NCI-H226 (cell line): ENCODE data around the gene TTLL10.
"Not testable (repeated sequence)": the region's sequence is repeated elsewhere in the genome, so short reads cannot be mapped to it uniquely, and the experiment has no call there.

Experiments
- DNase-seq: peaks from one replicate; pipeline ENCODE4 v3.0.0-alpha.2; 2015

Gene TTLL10

DNA sequence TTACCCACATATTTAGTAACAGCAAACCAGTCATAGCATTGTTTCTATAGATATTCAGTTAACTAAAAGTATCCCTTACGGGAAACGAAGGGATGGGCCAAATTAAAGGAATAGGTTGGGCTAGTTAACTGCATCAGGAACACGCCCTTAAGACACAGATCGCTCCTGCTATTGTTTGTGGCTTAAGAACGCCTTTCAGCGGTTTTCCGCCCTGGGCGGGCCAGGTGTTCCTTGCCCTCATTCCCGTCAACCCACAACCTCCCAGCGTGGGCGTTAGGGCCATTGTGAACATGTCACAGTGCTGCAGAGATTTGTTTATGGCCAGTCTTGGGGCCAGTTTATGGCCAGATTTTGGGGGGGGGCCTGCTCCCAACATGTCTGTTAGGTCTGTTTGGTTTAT, 18.1 kb downstream of the TTLL10 start:
- DNase-seq: no peak

DNA sequence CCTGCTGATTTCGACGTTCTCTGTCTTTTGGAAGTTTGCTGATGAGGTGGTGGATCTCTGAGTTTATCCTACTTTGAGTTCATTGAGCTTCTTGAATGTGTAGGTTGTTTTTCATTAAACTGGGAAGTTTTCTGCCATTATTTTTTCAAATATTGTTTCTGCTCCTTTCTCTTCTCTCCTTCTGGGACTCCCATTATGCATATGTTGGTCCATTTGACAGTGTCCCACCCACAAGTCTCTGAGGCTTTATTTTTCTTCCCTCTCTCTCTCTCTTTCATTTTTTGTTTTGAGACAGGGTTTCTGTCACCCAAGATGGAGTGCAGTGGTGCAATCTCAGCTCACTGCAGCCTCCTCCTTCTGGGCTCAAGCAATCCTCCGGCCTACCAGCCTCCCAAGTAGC, 21.0 kb downstream of the TTLL10 start:
- DNase-seq: no peak

DNA sequence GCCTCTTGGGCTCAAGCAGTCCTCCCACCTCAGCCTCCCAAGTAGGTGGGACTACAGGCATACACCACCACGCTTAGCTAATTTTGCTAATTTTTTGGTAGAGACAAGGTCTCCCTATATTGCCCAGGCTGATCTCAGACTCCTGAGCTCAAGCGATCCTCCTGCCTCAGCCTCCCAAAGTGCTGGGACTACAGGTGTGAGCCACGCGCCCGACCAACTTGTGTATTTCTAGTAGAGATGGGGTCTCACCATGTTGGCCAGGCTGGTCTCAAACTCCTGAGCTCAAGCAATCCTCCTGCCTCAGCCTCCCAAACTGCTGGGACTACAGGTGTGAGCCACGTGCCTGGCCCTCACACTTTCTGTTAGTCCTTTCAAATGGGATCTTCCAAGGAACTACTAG, 22.0 kb downstream of the TTLL10 start:
- not testable (repeated sequence) for DNase-seq

DNA sequence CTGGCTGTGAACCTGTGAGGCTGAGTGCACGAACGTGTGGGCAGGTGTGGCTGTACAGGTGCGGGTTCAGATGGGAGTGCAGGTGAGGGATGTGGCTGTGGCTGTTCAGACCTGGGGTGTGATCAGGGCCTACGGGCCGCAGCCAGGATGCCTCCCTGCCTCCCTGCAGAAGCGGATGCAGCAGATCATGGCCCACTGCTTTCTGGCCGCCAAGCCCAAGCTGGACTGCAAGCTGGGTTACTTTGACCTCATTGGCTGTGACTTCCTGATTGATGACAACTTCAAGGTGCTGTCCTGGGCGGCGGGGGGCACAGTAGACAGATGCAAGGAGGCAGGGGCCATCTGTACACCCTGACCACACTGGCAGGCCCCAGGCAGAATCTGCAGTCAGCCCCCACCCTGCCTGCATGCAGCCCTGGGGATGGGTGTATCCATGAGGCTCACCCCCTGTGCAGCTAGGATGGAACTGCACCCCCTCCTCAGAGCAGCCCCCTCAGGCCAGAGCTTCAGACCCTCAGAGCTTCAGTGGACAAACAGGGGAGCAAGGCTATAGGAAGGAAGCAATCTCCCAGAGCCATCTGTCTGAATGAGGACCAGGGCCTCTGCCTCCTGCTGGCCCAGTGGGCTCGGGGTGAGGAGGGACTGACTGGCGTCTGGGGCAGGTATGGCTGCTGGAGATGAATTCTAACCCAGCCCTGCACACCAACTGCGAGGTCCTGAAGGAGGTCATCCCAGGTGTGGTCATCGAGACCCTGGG, 22.9 kb downstream of the TTLL10 start:
- no peak for DNase-seq

DNA sequence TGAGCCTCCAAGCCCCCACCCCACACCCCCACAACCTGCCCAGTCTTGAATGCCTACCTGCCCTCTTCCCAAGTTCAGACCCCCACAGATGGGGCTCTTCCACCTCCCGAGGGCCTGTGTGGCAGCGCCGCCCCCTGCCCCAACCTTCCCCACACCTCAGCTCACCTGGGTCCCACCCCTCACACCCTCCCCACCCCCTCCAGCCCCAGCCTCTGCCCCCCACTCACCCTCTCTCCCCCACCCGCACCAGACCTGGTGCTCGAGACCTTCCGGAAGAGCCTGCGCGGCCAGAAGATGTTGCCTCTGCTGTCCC, 23.5 kb downstream of the TTLL10 start:
- no peak for DNase-seq

DNA sequence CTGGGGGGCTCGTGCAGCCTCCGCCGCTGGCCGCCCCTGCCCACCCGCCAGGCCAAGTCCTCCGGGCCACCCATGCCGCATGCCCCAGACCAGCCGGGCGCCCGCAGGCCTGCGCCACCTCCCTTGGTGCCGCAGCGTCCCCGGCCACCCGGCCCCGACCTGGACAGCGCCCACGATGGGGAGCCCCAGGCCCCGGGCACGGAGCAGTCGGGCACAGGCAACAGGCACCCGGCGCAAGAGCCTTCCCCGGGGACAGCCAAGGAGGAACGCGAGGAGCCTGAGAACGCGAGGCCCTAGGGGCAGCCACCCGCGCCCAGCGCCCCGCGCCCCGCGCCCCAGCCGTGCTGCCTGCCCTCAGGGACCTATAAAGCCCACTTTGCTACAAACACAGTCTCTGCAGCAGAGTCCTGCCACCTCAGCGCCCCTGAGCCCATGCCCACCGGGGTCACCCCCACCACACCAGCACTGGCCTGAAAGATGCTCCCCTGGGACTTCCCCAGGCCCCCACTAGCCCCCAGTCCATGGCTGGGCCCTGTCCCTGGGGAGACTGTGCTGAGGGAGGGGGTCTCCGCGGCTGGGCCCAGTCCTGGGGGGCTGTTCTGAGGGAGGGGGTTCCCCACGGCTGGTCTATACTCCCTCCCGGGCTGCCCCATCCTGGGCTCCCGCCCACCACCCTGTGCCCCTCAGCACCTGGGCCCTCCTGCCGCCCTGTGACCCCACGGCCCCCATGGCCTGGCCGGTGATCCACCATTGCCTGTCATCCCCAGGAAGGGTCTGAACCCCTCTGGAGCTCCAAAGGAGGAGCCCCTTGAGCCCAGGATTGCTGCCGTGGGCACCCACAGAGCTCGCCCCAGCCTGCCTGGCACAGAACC, 24.1 kb downstream of the TTLL10 start:
- DNase-seq: no peak

DNA sequence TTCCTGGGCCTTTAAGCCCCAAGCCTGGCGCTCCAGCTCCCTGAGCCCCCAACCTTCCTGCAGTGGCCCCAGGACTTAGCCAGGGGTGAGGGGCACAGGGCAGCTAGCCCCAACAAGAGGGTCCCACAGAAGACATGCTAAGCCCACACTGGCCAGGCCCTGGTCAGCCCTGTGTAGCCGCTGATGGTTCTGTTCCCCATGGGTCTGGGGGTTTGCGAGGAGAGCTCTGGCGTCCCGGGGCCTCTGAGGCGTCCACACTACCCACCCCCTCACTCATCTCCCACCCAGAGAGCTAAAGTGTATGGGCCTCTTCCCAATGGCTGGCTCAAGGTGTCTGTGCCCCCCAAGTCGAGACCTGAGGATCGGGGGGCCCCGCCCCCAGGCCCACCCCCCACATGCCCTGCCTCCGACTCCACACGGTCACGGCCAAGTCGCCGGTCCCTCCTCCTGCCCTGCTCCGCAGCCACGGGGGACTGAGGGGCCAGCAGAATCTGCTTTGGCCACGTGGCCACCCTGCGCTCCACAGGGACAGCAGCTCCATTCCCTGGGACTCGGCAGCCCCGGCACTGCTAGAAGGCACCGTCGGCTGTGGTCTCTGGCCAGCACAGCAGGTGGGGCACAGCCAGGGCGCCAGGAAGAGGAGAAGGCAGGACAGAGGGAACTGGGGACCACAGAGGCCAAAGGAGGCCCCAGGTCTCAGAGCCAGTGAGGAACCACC, 24.9 kb downstream of the TTLL10 start:
- no peak for DNase-seq

DNA sequence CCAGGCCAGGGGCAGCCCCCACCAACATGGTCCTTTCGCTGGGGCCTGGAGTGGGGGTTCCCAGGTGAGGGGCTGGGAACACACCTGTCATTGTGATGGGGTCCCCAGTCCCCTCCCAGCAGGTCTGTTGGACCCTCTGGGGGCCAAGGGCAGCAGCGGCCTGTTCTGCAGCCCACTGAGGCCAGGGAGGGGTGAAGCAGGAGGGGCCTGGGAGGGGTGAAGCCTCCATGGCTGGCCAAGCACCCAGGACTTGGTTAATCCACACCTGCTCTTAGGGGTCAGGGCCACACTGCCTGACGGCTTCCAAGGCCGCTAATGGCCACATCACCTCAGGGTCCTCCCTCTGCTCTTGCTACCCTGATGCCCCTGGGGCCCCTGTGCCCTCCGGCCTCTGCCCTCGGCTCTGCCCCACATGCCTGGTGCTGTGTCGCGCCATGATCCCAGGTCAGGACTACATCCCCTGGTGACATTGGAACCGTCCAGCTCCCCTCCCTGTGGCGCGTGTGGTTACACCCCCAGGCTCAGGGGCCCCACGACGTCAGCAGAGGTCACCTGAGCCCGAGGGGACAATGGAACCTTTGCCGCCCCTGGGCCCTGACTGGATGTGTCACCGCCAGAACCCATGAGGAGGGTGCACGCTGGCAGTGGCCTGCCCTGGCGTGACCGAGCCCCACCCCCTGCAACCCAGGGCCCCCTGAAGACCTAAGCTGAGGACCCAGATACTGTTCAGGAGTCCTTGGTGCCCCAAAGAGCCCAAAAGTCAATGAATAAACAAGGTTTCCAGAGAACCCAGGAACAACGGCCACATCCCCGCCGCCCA, 25.7 kb downstream of the TTLL10 start:
- DNase-seq: no peak

DNA sequence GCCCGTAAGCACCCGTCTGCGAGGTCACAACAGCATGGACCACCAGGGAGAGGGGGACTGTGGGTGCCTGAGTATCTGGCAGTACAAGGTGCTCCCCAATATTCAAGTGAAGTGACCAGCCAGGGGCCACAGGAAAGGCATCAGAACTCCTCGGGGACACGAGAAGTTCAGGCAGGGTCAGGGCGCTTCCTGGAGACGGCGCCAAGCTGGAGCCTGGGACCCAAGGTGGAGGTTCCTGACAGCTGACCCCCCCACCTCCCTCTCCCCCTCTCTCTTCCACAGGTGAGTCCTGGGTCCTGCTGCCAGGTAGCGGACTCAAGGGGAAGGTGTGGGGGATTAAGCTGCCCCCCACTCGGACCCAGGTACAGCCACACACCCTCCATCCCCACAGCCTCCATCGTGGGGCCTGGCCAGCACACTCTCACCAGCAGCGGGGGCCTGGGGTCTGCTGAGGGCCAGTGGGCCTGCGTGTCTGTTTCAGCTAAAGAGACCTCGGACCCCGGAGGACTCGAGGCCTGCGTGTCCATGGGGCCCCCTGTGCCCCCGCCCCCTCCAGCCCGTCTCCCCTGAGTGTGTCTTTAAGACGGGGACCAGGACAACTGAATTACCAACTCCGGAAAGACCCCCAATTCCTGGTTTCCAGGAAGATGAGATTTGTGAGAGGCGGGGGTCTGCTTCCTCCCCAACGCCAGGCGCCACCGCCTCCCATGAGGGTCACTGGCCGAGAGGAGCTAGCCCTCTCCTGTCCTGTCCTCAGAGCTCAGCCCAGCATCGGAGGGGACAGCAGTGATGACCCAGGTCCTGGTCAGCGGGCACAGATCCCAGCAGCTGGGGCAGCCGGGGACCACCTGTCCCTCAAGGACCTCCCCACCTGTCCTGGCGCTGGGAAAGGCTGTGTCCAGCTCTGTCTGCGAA, 26.5 kb downstream of the TTLL10 start:
- DNase-seq: no peak

DNA sequence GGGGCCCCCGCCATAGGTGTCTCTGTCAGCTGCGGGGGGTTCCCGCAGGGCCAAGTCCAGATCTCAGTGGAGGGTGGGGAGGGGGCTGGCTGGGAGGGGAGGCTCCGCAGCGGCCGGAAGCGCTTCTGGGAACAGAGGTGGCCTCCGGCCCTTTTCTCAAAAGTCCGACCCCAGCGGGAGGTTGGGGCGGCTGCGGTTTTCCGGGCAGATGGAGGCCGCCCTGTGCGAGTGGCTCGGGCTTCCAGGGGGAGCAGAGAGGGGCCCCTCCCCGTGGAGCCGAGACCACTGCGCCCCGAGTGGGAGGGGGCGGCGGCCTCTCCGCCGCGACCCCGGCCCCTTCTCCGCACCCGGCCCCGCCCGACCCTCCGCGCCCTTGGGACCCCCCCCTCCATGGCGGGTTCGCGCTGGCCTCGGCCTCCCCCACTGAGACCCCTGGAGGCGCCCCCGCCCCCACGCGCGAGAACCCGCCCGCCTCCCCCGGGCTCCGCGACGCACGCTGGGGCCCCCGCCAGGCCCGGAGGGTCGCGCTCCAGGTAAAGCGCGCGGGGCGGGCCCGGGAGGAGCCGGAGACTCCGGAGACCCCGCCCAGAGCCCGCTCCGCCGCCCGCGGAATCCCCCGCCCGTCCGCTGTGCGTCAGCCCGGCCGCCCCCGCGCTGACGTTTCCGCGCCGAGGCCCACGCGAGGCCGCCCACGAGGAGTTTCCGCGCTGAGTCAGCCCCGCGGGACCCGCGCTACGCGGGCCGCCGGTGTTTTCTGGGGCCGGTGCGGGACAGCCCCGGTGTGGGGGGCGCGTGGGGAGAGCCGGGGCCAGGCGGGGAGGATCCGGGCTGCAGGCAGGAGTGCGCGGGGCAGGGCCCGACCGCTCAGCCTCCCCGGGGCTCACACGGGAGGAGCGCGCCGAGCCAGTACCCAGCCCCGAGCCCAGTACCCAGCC, 27.5 kb downstream of the TTLL10 start:
- peak; percentile 63 for DNase-seq

DNA sequence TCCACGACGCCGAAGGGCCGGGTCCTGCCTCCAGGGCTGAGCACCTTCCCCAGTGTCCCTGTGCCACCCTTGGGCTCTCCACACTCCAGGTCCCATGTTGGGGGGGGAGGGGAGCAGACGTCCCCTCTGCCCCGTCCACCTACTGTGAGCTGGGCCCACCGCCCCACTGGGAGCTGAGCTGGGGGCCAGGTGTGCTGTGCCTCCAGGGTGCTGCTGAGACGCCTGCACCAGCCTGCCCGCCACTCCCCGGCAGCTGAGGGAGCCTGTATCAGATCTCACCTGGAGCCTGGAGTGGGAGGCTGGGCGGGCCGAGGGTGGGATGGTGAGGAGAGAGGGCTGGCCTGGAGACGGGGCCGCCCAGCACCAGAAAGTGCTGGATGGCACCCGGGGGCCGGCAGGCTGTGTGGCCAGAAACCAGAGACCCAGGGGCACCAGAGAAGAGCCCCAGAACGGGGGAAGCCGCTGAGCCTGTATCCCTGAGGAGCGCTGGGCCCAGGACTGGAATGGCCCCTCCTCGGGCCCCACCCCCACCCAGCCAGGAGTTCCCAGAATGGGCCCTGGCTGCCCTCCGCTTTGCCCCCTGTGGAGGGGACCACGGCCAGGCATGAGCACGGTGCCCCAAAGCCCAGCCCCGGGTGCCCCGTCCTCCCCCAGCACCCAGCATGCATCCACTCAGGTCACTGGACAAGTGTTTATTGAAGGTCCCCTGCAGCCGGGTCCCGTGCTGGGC, 29.3 kb downstream of the TTLL10 start:
- DNase-seq: no peak

DNA sequence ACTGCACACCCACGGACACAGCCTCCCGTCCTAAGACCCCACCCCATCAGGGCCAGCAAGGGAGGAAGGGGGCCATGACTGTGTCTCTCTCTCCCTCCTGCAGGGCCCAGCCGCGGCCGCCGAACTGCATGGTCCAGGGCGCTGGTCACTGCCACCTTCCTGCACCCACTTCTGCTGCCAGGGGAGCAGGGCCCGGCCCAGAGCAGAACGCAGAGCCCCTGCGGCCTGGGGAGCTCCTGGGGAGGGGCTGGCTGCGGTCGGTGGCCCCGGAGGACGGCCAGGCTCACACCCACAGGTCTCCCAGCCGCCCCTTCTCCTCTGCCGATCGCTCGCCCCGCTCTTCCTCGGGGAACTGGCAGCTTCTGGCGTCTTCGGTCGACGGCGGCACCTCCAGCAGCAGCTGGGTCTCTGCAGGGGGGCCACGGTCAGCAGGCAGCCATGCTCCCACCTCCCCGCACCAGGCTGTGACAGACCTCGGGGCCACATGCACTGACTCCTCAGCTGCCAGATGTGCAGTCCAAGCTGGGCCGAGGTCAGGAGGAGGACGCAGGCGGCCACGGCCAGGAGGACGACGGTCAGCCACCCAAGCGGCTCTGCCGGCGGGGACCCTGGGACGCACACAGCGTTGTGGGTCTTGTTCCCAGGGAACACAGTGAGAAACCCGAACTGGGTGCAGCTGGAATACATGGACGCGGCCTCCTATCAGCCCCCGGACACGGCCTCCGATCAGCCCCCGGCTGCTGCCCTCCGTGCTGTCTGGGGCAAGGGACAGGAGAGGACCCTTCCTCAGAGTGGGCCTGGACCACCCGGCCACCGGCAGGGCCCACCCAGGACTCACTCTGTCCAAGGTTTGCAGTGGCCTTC, 30.1 kb downstream of the TTLL10 start:
- no peak for DNase-seq

DNA sequence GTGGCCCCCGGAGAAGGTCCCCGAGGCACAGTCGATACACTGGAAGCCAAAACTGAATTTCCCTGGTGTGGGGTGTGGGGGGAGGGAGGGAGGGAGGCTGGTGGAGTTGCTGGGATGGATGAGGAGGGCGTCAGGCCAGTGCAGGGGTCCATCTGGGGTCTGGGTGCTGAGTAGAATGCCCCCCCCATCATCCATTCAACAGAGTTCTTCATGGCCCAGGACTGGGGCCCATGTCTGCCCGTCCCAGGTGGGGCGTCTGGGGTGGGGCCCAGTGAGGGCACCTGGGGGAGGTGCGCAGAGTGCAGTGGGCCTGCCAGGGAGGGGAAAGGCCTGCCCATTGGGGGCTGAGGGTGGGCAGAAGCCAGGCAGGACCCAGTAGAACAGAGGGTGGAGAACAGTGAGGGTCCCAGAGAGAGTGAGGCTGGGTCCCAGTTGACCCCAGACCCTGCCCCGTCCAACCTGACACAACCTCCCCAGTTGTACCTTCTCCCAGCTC, 30.8 kb downstream of the TTLL10 start:
- no peak for DNase-seq

DNA sequence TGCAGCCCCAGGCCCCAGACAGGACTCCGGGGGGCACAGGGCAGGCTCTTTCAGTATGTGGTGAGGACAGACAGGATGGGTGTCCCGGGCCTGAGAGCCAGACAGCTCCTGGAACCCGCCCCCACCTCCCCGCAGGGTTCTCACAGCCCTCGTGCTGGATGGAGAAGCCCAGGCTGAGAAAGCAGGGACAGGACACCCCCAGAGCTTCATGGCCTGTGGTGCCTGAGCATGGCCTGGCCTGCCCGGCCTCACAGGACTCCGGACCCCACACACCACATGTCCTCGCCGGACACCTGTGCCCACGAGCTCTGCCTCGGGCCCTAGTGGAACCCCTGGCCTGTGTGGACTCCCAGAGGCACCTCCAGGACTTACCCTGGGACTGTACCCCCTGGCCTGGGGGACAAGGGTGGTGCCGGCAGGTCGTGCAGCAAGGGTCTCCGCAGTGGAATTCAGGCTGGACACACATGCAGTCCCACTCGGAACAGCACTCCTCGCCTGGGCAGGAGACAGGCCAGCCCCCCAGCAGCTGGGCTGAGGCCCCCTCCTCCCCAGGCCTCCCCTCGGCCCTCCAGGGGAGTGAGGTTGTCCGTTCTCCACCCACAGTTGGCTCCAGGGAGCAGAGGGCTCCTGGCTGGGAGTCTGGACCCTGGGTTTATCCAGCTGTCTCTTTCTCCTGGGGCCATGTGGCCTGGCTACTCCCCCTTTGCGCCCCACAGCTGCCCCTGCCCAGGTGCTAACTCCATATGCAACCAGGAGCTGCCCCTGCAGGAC, 31.5 kb downstream of the TTLL10 start:
- no peak for DNase-seq

DNA sequence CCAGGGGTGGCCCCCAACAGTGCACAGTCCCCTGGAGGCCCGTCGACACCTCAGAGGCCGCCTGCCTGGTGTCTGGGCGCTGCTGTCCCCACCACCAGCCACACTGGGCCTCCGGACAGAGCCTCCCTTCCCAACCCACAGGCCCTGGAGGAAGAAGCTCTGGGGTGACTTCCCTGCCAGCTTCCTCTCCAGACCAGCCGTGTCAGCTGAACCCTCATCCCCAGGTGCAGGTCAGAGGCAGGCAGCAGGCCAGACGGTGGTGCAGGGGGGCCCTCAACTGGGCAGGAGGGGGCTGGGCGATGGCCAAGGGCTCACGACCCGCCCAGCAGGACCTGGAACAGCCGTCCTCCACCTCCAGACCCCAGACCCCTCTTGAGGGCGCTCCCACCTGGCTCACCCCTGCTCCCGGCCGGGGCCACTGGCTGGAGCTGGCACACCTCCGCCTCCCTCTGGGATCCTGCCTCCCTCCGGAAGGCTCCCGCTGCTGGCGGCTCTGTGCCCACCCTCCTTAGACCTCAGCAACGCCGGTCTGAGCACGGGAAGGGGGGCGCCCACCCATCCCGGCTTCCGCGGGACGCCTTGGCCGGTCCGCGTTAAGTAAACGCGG, 32.2 kb downstream of the TTLL10 start:
- DNase-seq: no peak

DNA sequence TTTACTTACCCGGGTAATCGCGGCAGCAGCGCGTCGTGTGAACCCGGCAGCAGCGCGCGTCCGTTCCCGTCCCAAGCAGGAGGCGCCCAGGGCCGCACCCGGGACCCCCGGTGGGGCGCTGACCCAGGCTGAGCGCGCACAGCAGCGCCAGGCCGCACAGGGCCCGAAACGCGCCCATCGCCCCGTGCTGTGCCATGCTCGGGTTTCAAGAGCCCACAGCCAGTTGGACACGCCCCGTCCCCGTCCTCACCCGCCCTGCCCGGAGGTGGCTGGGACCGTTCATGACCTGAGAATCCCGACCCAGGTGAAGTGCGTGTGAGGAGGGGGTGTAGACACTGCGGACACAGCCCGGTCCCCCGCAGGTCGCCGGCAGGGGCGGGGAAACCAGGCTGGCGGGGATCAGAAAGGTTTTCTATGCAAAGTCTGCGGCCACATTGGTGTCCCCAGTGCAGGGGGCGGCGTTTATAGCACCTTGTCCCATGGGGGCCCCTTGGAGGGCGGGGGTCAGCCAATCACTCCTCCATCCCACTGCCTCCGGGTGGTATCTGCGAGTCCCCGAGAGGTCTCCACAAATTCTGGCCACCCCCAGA, 32.8 kb downstream of the TTLL10 start, which contains the start of gene TNFRSF18:
Gene TNFRSF18 (minus strand): TSS at position 217 of the 590 bp plus-strand sequence. CDS start 21 bp downstream, at position 196.
- DNase-seq: no peak
